Natural killer cell (primary cell): ENCODE data around the gene MIOS. TPM values are rescaled to one million over a fixed set of nuclear protein-coding genes. Genes with fewer than 3 reads are reported as not detected.

Experiments used
- ATAC-seq, 3 donors: fragments of 150-1000 bp in 2 of 3; fragments of 200-7000 bp in 1 of 3; cut with Tn5 transposase; 1 replicate in 1 of 3; 2 replicates in 2 of 3; pipeline ENCODE4 v1.10.0; 2021; ENCODE audit warnings: mild to moderate bottlenecking in 2 of 3, moderate library complexity in 2 of 3
- DNase-seq, 2 donors: peaks; one replicate each; pipeline versions ENCODE4 v3.0.0 to v3.0.0-alpha.2; 2013 to 2021; ENCODE audit warnings: mixed read lengths in 1 of 2
- H3K27ac ChIP-seq: one replicate; pipeline ENCODE4 v1.5.1; 2013; ENCODE audit warnings: mild to moderate bottlenecking, low read length
- H3K27me3 ChIP-seq: one replicate; pipeline ENCODE4 v1.6.1; 2013; ENCODE audit warnings: low read length; ENCODE audit not compliant: control insufficient read depth, insufficient read depth
- H3K36me3 ChIP-seq: one replicate; pipeline ENCODE4 v1.6.1; 2013; ENCODE audit warnings: low read length; ENCODE audit not compliant: control insufficient read depth, insufficient read depth
- H3K4me1 ChIP-seq: one replicate; pipeline ENCODE4 v1.6.1; 2013; ENCODE audit warnings: low read length; ENCODE audit not compliant: control insufficient read depth, insufficient read depth
- H3K4me3 ChIP-seq: one replicate; pipeline ENCODE4 v1.5.1; 2013; ENCODE audit warnings: low read length
- H3K9me3 ChIP-seq: one replicate; pipeline ENCODE4 v1.6.1; 2013; ENCODE audit warnings: low read length; ENCODE audit not compliant: control insufficient read depth, insufficient read depth
- H3K27ac Mint-ChIP-seq, 2 donors: one replicate each; pipeline ENCODE4 v1.8.0; 2022; ENCODE audit warnings: mild to moderate bottlenecking in 2 of 2, mixed read lengths in 2 of 2, moderate library complexity in 1 of 2
- H3K27me3 Mint-ChIP-seq, 2 donors: one replicate each; pipeline ENCODE4 v1.8.0; 2022; ENCODE audit warnings: low read depth in 2 of 2, mixed read lengths in 2 of 2
- H3K36me3 Mint-ChIP-seq: one replicate; pipeline ENCODE4 v1.8.0; 2022; ENCODE audit warnings: mixed read lengths
- H3K4me1 Mint-ChIP-seq, 2 donors: one replicate each; pipeline ENCODE4 v1.8.0; 2022; ENCODE audit warnings: mixed read lengths in 2 of 2
- H3K4me3 Mint-ChIP-seq: one replicate; pipeline ENCODE4 v1.8.0; 2022; ENCODE audit warnings: mild to moderate bottlenecking, moderate library complexity, mixed read lengths
- H3K9me3 Mint-ChIP-seq, 2 donors: one replicate each; pipeline ENCODE4 v1.8.0; 2022; ENCODE audit warnings: mixed read lengths in 2 of 2
- WGBS: methylation state at CpG from one replicate; pipeline ENCODE4 v1.1.7; 2013; ENCODE audit warnings: missing lambda C conversion rate; ENCODE audit not compliant: insufficient coverage; 5-methylcytosine and 5-hydroxymethylcytosine counted together
- intact Hi-C: fragments of 100-400 bp; cut with micrococcal nuclease; formaldehyde crosslinking; loops from one replicate; pipeline ENCODE4 v1.14.2; 2022
- total RNA-seq, 4 donors: library from RNA; stranded (reverse); fragments of 120-200 nt in 1 of 4; gene quantifications; one replicate each; pipeline versions ENCODE4 v1.2.3 to v1.2.4, GENCODE V29; 2013 to 2022
- TF ChIP-seq, protein P1 (sequence below): fragments of 200-600 bp; IDR thresholded peaks from one replicate; pipeline ENCODE4 v1.8.0; 2022; ENCODE audit warnings: antibody characterized with exemption

The MIOS gene
- total RNA-seq, 3 donors from 2014 or later (not counting 1 experiment from before 2014, with no cell fraction given), result 23.5 to 30.9 (median 28.9) TPM

DNA sequence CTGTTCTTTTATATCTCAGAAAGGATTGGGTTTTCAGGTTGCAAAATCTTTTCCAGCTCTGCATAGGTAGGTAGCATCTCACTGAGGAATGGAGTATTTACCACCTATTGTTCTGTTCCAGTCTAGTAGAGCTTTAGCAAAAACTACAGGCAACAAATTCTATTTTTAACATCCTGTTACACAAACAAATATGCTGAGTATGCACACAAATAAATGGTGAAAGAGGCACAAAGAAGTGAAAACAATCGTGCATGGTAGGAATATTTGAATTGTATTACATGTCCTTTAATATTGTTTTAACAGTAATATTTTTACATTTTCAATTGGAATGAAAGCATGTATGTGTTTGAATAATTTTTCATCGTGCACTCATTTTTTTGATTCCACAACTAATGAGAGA, 14.5 kb upstream of the MIOS start:
- Histone ChIP-seq H3K36me3 (no peaks in the 10 kb centered on the region), H3K27ac (no peak overlapping the region), H3K4me1 (no peaks in the 10 kb centered on the region), H3K4me3 (no peak overlapping the region), H3K27me3 (no peaks in the 10 kb centered on the region), H3K9me3 (no peaks in the 10 kb centered on the region)
- Mint-ChIP-seq H3K9me3 (no peaks in the 10 kb centered on the region), H3K4me1 (no peaks in the 10 kb centered on the region), H3K4me3 (no peak overlapping the region), H3K27ac (no peak overlapping the region), H3K36me3 (no peaks in the 10 kb centered on the region), H3K27me3 (peaks cover 0 to 4% of the 10 kb centered on the region in 2 donors)
- TF ChIP-seq, protein P1, sequence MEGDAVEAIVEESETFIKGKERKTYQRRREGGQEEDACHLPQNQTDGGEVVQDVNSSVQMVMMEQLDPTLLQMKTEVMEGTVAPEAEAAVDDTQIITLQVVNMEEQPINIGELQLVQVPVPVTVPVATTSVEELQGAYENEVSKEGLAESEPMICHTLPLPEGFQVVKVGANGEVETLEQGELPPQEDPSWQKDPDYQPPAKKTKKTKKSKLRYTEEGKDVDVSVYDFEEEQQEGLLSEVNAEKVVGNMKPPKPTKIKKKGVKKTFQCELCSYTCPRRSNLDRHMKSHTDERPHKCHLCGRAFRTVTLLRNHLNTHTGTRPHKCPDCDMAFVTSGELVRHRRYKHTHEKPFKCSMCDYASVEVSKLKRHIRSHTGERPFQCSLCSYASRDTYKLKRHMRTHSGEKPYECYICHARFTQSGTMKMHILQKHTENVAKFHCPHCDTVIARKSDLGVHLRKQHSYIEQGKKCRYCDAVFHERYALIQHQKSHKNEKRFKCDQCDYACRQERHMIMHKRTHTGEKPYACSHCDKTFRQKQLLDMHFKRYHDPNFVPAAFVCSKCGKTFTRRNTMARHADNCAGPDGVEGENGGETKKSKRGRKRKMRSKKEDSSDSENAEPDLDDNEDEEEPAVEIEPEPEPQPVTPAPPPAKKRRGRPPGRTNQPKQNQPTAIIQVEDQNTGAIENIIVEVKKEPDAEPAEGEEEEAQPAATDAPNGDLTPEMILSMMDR, result no peak
- ATAC-seq, result no peak
- DNase-seq, result no peak
- intact Hi-C loops, result no loop called here
- no CpG with 5 or more reads among the region's 2 CpGs for WGBS

DNA sequence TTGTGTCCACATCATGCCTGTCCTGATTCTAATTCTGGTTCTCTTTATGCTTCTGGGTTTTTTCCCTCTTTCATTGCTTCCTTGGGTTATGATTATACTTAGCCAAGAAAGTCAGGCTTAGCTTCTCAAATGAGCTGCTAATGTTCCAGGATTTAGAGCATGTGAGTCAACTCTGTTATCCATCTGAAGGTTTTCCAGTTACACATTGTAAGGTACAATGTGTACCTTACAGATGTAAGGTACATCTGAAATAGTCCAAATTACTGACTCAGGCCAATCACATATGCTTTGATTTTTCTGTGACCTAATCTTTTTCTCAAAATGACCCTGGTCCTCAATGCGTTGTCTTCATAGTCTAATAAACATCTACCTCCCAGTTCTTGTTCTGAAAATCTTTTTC, 13.3 kb upstream of the MIOS start:
- peaks cover 0 to 3% of the 10 kb centered on the region in 2 donors for H3K9me3 Mint-ChIP-seq
- H3K27ac Mint-ChIP-seq, result no peak overlapping the region
- H3K36me3 Mint-ChIP-seq, result peaks cover 10% of the 10 kb centered on the region
- DNase-seq (no peak), ATAC-seq (no peak)
- Histone ChIP-seq H3K36me3 (no peaks in the 10 kb centered on the region), H3K9me3 (no peaks in the 10 kb centered on the region), H3K4me3 (no peak overlapping the region), H3K4me1 (no peaks in the 10 kb centered on the region), H3K27ac (no peak overlapping the region), H3K27me3 (no peaks in the 10 kb centered on the region)
- intact Hi-C loops, result no loop called here
- H3K4me1 Mint-ChIP-seq, result no peaks in the 10 kb centered on the region
- H3K27me3 Mint-ChIP-seq, result peaks cover 0 to 4% of the 10 kb centered on the region in 2 donors
- no peak overlapping the region for H3K4me3 Mint-ChIP-seq
- 83% methylated on average over 1 of the region's 1 CpG for WGBS
- TF ChIP-seq, protein P1, result no peak

DNA sequence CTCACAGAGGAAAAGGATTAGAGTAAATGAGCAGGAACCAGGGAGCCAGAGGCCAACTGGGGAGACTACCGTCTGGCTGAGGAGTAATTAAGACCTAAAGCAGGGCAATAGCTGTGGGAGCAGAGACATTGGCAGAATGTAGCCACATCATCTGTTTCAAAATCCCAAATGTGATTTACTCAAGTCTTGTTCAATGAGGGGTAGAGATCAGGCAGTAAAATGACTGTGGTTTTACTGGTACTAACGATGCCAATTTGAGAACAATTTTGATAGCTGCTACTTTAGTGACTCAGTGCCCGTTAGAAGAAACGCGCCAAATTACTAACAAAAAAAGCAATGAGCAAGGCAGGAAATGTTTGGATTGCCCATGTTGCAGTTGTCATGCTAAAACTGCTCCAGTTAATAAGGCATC, 12.7 kb upstream of the MIOS start:
- Histone ChIP-seq H3K36me3 (no peaks in the 10 kb centered on the region), H3K9me3 (no peaks in the 10 kb centered on the region), H3K4me1 (no peaks in the 10 kb centered on the region), H3K4me3 (no peak overlapping the region), H3K27ac (no peak overlapping the region), H3K27me3 (no peaks in the 10 kb centered on the region)
- Mint-ChIP-seq H3K9me3 (peaks cover 0 to 9% of the 10 kb centered on the region in 2 donors), H3K36me3 (peaks cover 16% of the 10 kb centered on the region), H3K27ac (no peak overlapping the region), H3K4me3 (no peak overlapping the region), H3K27me3 (peaks cover 0 to 4% of the 10 kb centered on the region in 2 donors), H3K4me1 (no peaks in the 10 kb centered on the region)
- WGBS, result 97% methylated on average over 5 of the region's 5 CpGs
- TF ChIP-seq, protein P1, result no peak
- intact Hi-C loops, result no loop called here
- ATAC-seq (no peak), DNase-seq (no peak)
